HUES48 (cell line): ENCODE results near the gene RTN4RL2.
A peak's percentile ranks its signal among the peaks of the same experiment; 100 is the strongest.

ENCODE experiments used
- H3K27ac ChIP-seq: one replicate; pipeline ENCODE4 v1.7.0; 2013; ENCODE audit warnings: low read depth, low read length, inconsistent platforms
- H3K27me3 ChIP-seq: 2 replicates; pipeline ENCODE4 v1.6.1; 2013; ENCODE audit warnings: mild to moderate bottlenecking, low read length; ENCODE audit not compliant: control insufficient read depth, insufficient read depth
- H3K36me3 ChIP-seq: 2 replicates; pipeline ENCODE4 v1.6.1; 2013; ENCODE audit warnings: low read length; ENCODE audit not compliant: control insufficient read depth, insufficient read depth
- H3K4me1 ChIP-seq: 2 replicates; pipeline ENCODE4 v1.6.1; 2013; ENCODE audit warnings: mild to moderate bottlenecking, low read length; ENCODE audit not compliant: control insufficient read depth, insufficient read depth
- H3K4me3 ChIP-seq: 2 replicates; pipeline ENCODE4 v1.5.1; 2013; ENCODE audit warnings: mild to moderate bottlenecking, low read depth, low read length
- H3K9ac ChIP-seq: 2 replicates; pipeline ENCODE4 v1.6.1; 2013; ENCODE audit warnings: mild to moderate bottlenecking, low read depth, low read length, moderate library complexity
- H3K9me3 ChIP-seq: 2 replicates; pipeline ENCODE4 v1.6.1; 2013; ENCODE audit warnings: low read length; ENCODE audit not compliant: control insufficient read depth, insufficient read depth

RTN4RL2 gene

GRCh38 chr11:57424792-57425564 is 35.4 kb upstream of the RTN4RL2 start:
- no peak overlapping the region for H3K9ac ChIP-seq
- H3K27ac ChIP-seq = no peak overlapping the region
- no peak overlapping the region for H3K4me3 ChIP-seq

GRCh38 chr11:57425565-57426438 is 34.5 kb upstream of the RTN4RL2 start:
- Histone ChIP-seq H3K4me1 (peaks cover 6% of the 10 kb centered on the region; the same call in 1 of the 2 replicates), H3K4me3 (peak overlapping the region; percentile 55; the same call in 1 of the 2 replicates), H3K27me3 (peaks cover 29% of the 10 kb centered on the region), H3K9ac (no peak overlapping the region), H3K9me3 (no peaks in the 10 kb centered on the region), H3K36me3 (peaks cover 17% of the 10 kb centered on the region), H3K27ac (no peak overlapping the region)

More at GRCh38 chr11:57424792-57425564, 35.4 kb upstream of the RTN4RL2 start:
- no peaks in the 10 kb centered on the region for H3K9me3 ChIP-seq
- peaks cover 29% of the 10 kb centered on the region for H3K27me3 ChIP-seq
- peaks cover 24% of the 10 kb centered on the region for H3K36me3 ChIP-seq
- peaks cover 6% of the 10 kb centered on the region; the same call in 1 of the 2 replicates for H3K4me1 ChIP-seq

- H3K9me3 ChIP-seq = no peaks in the 10 kb centered on the region
- H3K36me3 ChIP-seq = peaks cover 15% of the 10 kb centered on the region
- H3K4me3 ChIP-seq = peak overlapping the region; percentile 55
- H3K4me1 ChIP-seq = peaks cover 6% of the 10 kb centered on the region; the same call in 1 of the 2 replicates
- H3K27ac ChIP-seq = peak overlapping the region; percentile 9
- no peak overlapping the region for H3K9ac ChIP-seq
- peaks cover 29% of the 10 kb centered on the region for H3K27me3 ChIP-seq
Measured at GRCh38 chr11:57426439-57426928, 33.8 kb upstream of the RTN4RL2 start.

DNA sequence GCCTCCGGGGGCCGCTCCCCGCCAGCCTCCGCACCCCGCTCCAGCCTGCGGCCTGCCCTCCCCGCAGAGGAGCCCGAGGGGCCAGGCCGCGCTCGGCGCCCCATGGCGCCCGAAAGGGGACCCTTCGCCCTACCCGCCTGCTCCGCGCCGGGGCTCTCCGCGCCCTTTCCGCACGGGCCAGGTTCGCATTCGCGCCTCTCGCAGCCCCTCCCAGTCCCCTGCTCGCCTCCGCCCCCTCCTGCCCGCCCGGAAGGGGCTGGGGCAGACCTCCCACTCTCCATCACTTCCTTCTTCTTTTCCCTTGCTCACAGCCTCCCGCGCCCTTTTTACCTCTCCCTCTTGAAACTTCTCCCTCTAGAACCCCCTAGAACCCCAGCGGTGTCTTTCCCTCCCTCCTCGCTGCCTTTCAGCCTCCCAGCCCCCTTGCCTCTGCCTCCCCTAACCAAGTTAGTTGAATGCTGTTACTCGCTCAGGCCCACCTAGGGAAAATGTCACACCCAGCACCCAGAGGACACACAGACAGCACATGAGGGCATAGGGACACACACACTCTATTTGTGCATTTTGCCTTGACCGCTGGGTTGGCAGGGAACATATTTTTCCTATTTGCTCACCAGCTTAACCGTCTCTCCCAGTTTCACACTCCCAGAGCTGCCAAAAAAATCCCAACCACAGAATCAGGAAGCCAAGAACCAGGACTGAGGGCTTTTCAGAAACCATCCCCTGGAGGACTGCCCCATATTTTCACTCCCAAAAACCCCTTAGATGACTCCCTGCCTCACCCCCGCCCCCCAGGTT is 33.2 kb upstream of the RTN4RL2 start, which contains the start of gene SLC43A3:
SLC43A3 (minus strand) TSS at position 193 of the 798 bp plus-strand sequence. CDS start 949 bp downstream, outside the sequence.
- Histone ChIP-seq H3K4me1 (peaks cover 6% of the 10 kb centered on the region; the same call in 1 of the 2 replicates), H3K9me3 (no peaks in the 10 kb centered on the region), H3K36me3 (peaks cover 15% of the 10 kb centered on the region), H3K27ac (peak within 1 kb of the TSS; percentile 9), H3K4me3 (peak within 1 kb of the TSS; percentile 55), H3K9ac (no peak within 1 kb of the TSS), H3K27me3 (peaks cover 29% of the 10 kb centered on the region)

DNA sequence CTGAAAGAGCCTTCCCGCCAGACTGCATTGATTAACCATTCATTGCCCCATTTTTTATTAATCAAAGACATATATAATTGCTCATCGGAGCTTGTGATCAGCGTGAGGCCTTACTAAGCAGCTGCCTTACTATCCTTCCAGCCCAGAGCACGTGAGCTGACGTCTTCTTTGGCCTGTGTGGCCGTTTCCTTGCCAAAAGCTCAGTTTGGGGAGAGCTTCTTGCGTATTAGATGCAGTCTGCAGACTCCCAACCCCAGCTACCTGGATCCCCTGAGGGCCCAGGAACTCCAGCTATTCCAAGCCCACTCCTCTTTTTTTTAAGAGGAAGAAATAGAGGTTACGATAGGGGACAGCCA is 32.6 kb upstream of the RTN4RL2 start:
- Histone ChIP-seq H3K4me1 (peaks cover 6% of the 10 kb centered on the region; the same call in 1 of the 2 replicates), H3K27ac (no peak overlapping the region), H3K9me3 (no peaks in the 10 kb centered on the region), H3K36me3 (peaks cover 14% of the 10 kb centered on the region), H3K9ac (no peak overlapping the region), H3K4me3 (no peak overlapping the region), H3K27me3 (peaks cover 29% of the 10 kb centered on the region)

DNA sequence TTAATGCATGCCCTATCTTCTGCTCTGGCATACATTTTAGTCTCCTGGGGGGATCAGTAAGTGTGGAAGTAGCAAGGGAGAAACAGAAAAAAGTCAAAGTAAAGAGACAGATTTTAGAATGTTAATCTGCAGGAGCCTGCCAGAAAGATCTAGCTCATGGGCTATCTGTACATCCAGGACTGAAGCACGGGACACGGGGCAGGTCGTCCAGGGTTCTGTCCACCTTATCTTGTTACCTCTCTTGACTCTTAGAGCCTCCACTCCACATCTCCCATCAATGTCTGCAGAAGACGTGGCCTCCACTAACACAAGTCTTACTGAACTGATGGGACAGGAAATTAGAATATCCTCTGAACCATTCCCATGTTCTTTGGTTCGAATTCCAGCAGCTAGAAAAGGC is 31.7 kb upstream of the RTN4RL2 start:
- H3K9me3 ChIP-seq = no peaks in the 10 kb centered on the region
- H3K27ac ChIP-seq = no peak overlapping the region
- peaks cover 13% of the 10 kb centered on the region for H3K36me3 ChIP-seq
- peaks cover 29% of the 10 kb centered on the region for H3K27me3 ChIP-seq
- H3K4me1 ChIP-seq = peaks cover 6% of the 10 kb centered on the region; the same call in 1 of the 2 replicates
- no peak overlapping the region for H3K9ac ChIP-seq
- H3K4me3 ChIP-seq = no peak overlapping the region

DNA sequence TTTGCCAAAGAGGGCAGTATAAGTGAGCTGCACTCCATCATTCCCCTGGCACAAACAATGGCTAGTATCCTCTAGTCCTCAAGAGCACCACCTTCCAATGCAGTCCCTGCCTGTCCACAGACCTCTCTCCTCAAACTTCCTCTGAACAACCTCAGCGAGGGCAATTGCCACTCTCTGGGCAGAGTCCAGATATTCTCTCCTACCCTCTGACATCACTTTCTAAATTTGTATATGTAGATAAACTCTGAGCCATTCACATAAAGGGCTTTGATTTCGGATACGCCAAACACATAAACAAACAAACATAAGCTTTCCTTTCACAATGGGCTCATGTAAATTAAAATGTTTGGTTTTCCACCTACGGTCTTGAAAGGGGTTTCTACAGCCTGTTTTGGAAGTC is 30.4 kb upstream of the RTN4RL2 start:
- H3K9ac ChIP-seq = no peak overlapping the region
- H3K4me3 ChIP-seq = no peak overlapping the region
- H3K27me3 ChIP-seq = peaks cover 29% of the 10 kb centered on the region
- 0 out of 2 replicates have a peak, but pooled peaks cover 6% of the 10 kb centered on the region for H3K36me3 ChIP-seq
- peaks cover 6% of the 10 kb centered on the region; the same call in 1 of the 2 replicates for H3K4me1 ChIP-seq
- H3K9me3 ChIP-seq = no peaks in the 10 kb centered on the region
- H3K27ac ChIP-seq = no peak overlapping the region

- Histone ChIP-seq H3K36me3 (no peaks in the 10 kb centered on the region), H3K4me3 (no peak overlapping the region), H3K27me3 (peaks cover 26% of the 10 kb centered on the region), H3K9ac (no peak overlapping the region), H3K4me1 (peaks cover 6% of the 10 kb centered on the region; the same call in 1 of the 2 replicates), H3K27ac (no peak overlapping the region), H3K9me3 (no peaks in the 10 kb centered on the region)
Measured at GRCh38 chr11:57430952-57431351, 29.4 kb upstream of the RTN4RL2 start.

DNA sequence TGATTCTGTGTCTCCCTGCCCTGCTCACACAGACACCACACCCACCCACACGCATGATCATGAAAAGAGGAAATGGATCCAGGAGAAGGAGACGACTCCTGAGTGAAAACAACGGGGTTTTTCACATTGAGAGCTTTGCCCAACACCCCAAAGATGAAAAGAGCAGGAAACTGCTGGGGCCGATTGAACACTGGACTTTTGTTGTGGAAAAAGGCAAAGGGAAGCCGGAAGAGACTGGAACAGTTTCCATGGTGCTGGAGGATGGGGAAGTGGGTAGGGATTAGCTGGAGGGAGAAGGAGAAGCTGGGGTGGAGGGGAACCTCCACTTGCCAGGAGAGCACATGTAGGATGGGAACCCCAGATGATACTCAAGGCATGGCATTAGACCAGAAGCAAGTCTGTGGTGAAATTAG is 28.2 kb upstream of the RTN4RL2 start:
- no peak overlapping the region for H3K4me3 ChIP-seq
- H3K27ac ChIP-seq = no peak overlapping the region
- no peaks in the 10 kb centered on the region for H3K4me1 ChIP-seq

GRCh38 chr11:57432714-57433163 is 27.6 kb upstream of the RTN4RL2 start:
- Histone ChIP-seq H3K4me3 (no peak overlapping the region), H3K27ac (no peak overlapping the region), H3K9ac (no peak overlapping the region), H3K36me3 (no peaks in the 10 kb centered on the region), H3K9me3 (no peaks in the 10 kb centered on the region), H3K4me1 (no peaks in the 10 kb centered on the region), H3K27me3 (peaks cover 17% of the 10 kb centered on the region)

More for the DNA sequence above, 28.2 kb upstream of the RTN4RL2 start:
- Histone ChIP-seq H3K9ac (no peak overlapping the region), H3K36me3 (no peaks in the 10 kb centered on the region), H3K9me3 (no peaks in the 10 kb centered on the region), H3K27me3 (peaks cover 18% of the 10 kb centered on the region)
